GM23248 (cell line): ENCODE results near the gene VEZT. TPM values are rescaled to one million over a fixed set of nuclear protein-coding genes. Genes with fewer than 3 reads are reported as not detected.
"Not testable (repeated sequence)": the region's sequence is repeated elsewhere in the genome, so short reads cannot be mapped to it uniquely, and the experiment has no call there.

Experiments
- DNase-seq: peaks from one replicate; pipeline ENCODE4 v3.0.0-alpha.2; 2015
- H2AFZ ChIP-seq: fragments of 200-600 bp; sonication (generic); 2 replicates; pipeline ENCODE4 v1.6.1; 2016; ENCODE audit warnings: antibody characterized with exemption
- H3F3A ChIP-seq: fragments of 200-600 bp; sonication (generic); 2 replicates; pipeline ENCODE4 v1.6.1; 2016; ENCODE audit warnings: mild to moderate bottlenecking, antibody characterized with exemption, mixed run types; ENCODE audit not compliant: insufficient read depth
- H3K27ac ChIP-seq: fragments of 200-600 bp; sonication (generic); 2 replicates; pipeline ENCODE4 v1.5.1; 2016; ENCODE audit warnings: mild to moderate bottlenecking
- H3K27me3 ChIP-seq: fragments of 200-600 bp; sonication (generic); replicated peaks from 2 replicates; pipeline ENCODE4 v1.6.1; 2016; ENCODE audit warnings: mild to moderate bottlenecking; ENCODE audit not compliant: insufficient read depth
- H3K36me3 ChIP-seq: fragments of 200-600 bp; sonication (generic); 2 replicates; pipeline ENCODE4 v1.6.1; 2016; ENCODE audit warnings: low read depth, mild to moderate bottlenecking
- H3K4me1 ChIP-seq: fragments of 200-600 bp; sonication (generic); 2 replicates; pipeline ENCODE4 v1.6.1; 2016; ENCODE audit warnings: mild to moderate bottlenecking; ENCODE audit not compliant: insufficient read depth
- H3K4me2 ChIP-seq: fragments of 200-600 bp; sonication (generic); one replicate; pipeline ENCODE4 v1.6.1; 2016; ENCODE audit warnings: mild to moderate bottlenecking; ENCODE audit not compliant: unreplicated experiment
- H3K4me3 ChIP-seq: fragments of 200-600 bp; sonication (generic); 2 replicates; pipeline ENCODE4 v1.5.1; 2016; ENCODE audit warnings: mild to moderate bottlenecking
- H3K79me2 ChIP-seq: fragments of 200-600 bp; sonication (generic); 2 replicates; pipeline ENCODE4 v1.6.1; 2016; ENCODE audit warnings: mild to moderate bottlenecking; ENCODE audit not compliant: insufficient read depth
- H3K9ac ChIP-seq: fragments of 200-600 bp; sonication (generic); 2 replicates; pipeline ENCODE4 v1.6.1; 2016; ENCODE audit warnings: mild to moderate bottlenecking
- H3K9me2 ChIP-seq: fragments of 200-600 bp; sonication (generic); 2 replicates; pipeline ENCODE4 v1.6.1; 2016; ENCODE audit warnings: mixed run types, mild to moderate bottlenecking, moderate library complexity; ENCODE audit not compliant: insufficient read depth
- H3K9me3 ChIP-seq: fragments of 200-600 bp; sonication (generic); one replicate; pipeline ENCODE4 v1.6.1; 2017; ENCODE audit warnings: low read depth
- H4K20me1 ChIP-seq: fragments of 200-600 bp; sonication (generic); 2 replicates; pipeline ENCODE4 v1.6.0; 2016; ENCODE audit not compliant: insufficient read depth
- EZH2 ChIP-seq: fragments of 200-600 bp; sonication (generic); IDR thresholded peaks from 2 replicates; pipeline ENCODE4 v1.6.1; 2018; ENCODE audit warnings: antibody characterized with exemption, mild to moderate bottlenecking; ENCODE audit not compliant: insufficient read depth, poor library complexity, severe bottlenecking
- EZH2phosphoT487 ChIP-seq: fragments of 200-600 bp; sonication (generic); IDR thresholded peaks from 2 replicates; pipeline ENCODE4 v1.6.1; 2018; ENCODE audit warnings: antibody characterized with exemption, moderate library complexity, mild to moderate bottlenecking, low read depth; ENCODE audit not compliant: insufficient read depth
- WGBS, 2 experiments: methylation state at CpG; one replicate each; pipeline ENCODE4 v1.1.6; 2015 to 2017; ENCODE audit warnings: low lambda C conversion rate in 2 of 2, low coverage in 1 of 2; ENCODE audit errors: missing lambda C conversion rate in 2 of 2; 5-methylcytosine and 5-hydroxymethylcytosine counted together
- in situ Hi-C: fragments of 300-500 bp; cut with MboI; formaldehyde crosslinking; loops from 2 replicates; pipeline ENCODE4 v1.15.0; 2020
- polyA plus RNA-seq: library from polyadenylated mRNA; unstranded; fragments of >200 nt; fragmentation: Nextera tagmentation; extraction: Ambion mirVana; gene quantifications from 2 replicates; pipeline ENCODE4 v1.2.1, GENCODE V29; 2016
- total RNA-seq: library from RNA; depleted of rRNA; stranded (reverse); fragments of >200 nt; shearing (Covaris generic); gene quantifications from 2 replicates; pipeline ENCODE4 v1.2.3, GENCODE V29; 2014

Gene VEZT
- total and polyA plus RNA-seq, 2 experiments from 2014 or later, result 36.9 to 40.2 TPM

GRCh38 chr12:95238150-95238549 is 20.5 kb downstream of the VEZT start:
- no peaks in the 10 kb centered on the region for H3K36me3 ChIP-seq
- no peak overlapping the region for H3K27ac ChIP-seq
- H2AFZ ChIP-seq, result no peak overlapping the region
- WGBS, 2 experiments, result 89 to 100% methylated on average over 1 of the region's 1 CpG
- DNase-seq, result no peak
- H4K20me1 ChIP-seq, result no peaks in the 10 kb centered on the region
- H3K4me3 ChIP-seq, result no peak overlapping the region
- no peak for TF ChIP-seq EZH2phosphoT487
- no peak for TF ChIP-seq EZH2
- no peaks in the 10 kb centered on the region for H3K9me3 ChIP-seq
- no peak overlapping the region for H3K9ac ChIP-seq
- no peaks in the 10 kb centered on the region for H3K27me3 ChIP-seq
- no peaks in the 10 kb centered on the region for H3F3A ChIP-seq
- H3K79me2 ChIP-seq, result peaks cover 86% of the 10 kb centered on the region
- in situ Hi-C loops, result no loop called here
- H3K4me1 ChIP-seq, result no peaks in the 10 kb centered on the region
- no peak overlapping the region for H3K4me2 ChIP-seq
- no peaks in the 10 kb centered on the region for H3K9me2 ChIP-seq

GRCh38 chr12:95239216-95239615 is 21.6 kb downstream of the VEZT start:
- H4K20me1 ChIP-seq, result no peaks in the 10 kb centered on the region
- in situ Hi-C loops, result no loop called here
- H3K27ac ChIP-seq, result no peak overlapping the region
- H3K9me3 ChIP-seq, result no peaks in the 10 kb centered on the region
- no peaks in the 10 kb centered on the region for H3K27me3 ChIP-seq
- no peak overlapping the region for H3K9ac ChIP-seq
- TF ChIP-seq EZH2phosphoT487, result no peak
- no peak for TF ChIP-seq EZH2
- no peaks in the 10 kb centered on the region for H3F3A ChIP-seq
- H2AFZ ChIP-seq, result no peak overlapping the region
- peaks cover 86% of the 10 kb centered on the region for H3K79me2 ChIP-seq
- no peak for DNase-seq
- H3K36me3 ChIP-seq, result no peaks in the 10 kb centered on the region
- H3K9me2 ChIP-seq, result no peaks in the 10 kb centered on the region
- no peak overlapping the region for H3K4me3 ChIP-seq
- no peak overlapping the region for H3K4me2 ChIP-seq
- H3K4me1 ChIP-seq, result no peaks in the 10 kb centered on the region

- H4K20me1 ChIP-seq, H3K9me2 ChIP-seq, H2AFZ ChIP-seq, H3K4me1 ChIP-seq, H3K36me3 ChIP-seq, H3K27ac ChIP-seq, H3K27me3 ChIP-seq, H3K9ac ChIP-seq, H3F3A ChIP-seq, H3K4me2 ChIP-seq, H3K4me3 ChIP-seq, DNase-seq, H3K9me3 ChIP-seq, in situ Hi-C loops: not testable (repeated sequence)
- H3K79me2 ChIP-seq, result peaks cover 88% of the 10 kb centered on the region
- WGBS, 2 experiments, result 82 to 91% methylated on average over 2 of the region's 2 CpGs
Measured at GRCh38 chr12:95239835-95240234, 22.2 kb downstream of the VEZT start.

- peaks cover 95% of the 10 kb centered on the region for H3K79me2 ChIP-seq
- in situ Hi-C loops, result no loop called here
- H3K36me3 ChIP-seq, result no peaks in the 10 kb centered on the region
- H3K9me3 ChIP-seq, result no peaks in the 10 kb centered on the region
- WGBS, 2 experiments, result 49 to 51% methylated on average over 2 of the region's 2 CpGs
- H3K4me2 ChIP-seq, result no peak overlapping the region
- H3K27ac ChIP-seq, result no peak overlapping the region
- peaks cover under 1% of the 10 kb centered on the region; the same call in 1 of the 2 replicates for H3K4me1 ChIP-seq
- no peaks in the 10 kb centered on the region for H3K9me2 ChIP-seq
- 0 out of 2 replicates have a peak, but pooled peaks cover 3% of the 10 kb centered on the region for H4K20me1 ChIP-seq
- H2AFZ ChIP-seq, result no peak overlapping the region
- DNase-seq, result no peak
- peaks cover 11% of the 10 kb centered on the region for H3F3A ChIP-seq
- H3K4me3 ChIP-seq, result no peak overlapping the region
- TF ChIP-seq EZH2phosphoT487 (no peak), EZH2 (no peak)
- H3K27me3 ChIP-seq, result no peaks in the 10 kb centered on the region
- H3K9ac ChIP-seq, result no peak overlapping the region
Measured at GRCh38 chr12:95240556-95240955, 22.9 kb downstream of the VEZT start.

DNA sequence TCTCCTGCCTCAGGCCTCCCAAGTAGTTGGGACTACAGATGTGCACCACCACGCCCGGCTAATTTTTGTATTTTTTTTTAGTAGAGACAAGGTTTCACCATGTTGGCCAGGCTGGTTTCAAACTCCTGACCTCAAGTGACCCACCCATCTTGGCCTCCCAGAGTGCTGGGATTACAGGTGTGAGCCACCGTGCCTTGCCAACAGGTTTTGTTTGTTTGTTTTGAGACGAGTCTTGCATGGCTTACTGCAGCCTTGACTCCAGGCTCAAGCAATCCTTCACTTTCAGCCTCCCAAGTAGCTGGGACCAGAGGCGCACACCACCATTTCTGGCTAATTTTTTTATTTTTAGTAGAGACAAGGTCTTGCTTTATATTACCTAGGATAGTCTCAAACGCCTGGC is 23.5 kb downstream of the VEZT start:
- H3K4me3 ChIP-seq, in situ Hi-C loops, H3K9ac ChIP-seq, H3K36me3 ChIP-seq, DNase-seq, H3K9me2 ChIP-seq, H2AFZ ChIP-seq, H3K4me2 ChIP-seq, H3K27ac ChIP-seq, H3K9me3 ChIP-seq, H3K27me3 ChIP-seq, H4K20me1 ChIP-seq, H3K4me1 ChIP-seq: not testable (repeated sequence)
- 85 to 89% methylated on average over 6 of the region's 6 CpGs for WGBS, 2 experiments
- Histone ChIP-seq H3K79me2 (peaks cover 99% of the 10 kb centered on the region), H3F3A (peaks cover 17% of the 10 kb centered on the region)
